HCT116 (cell line): ENCODE measurements around the gene ZSWIM6. TPM values are rescaled to one million over a fixed set of nuclear protein-coding genes. Genes with fewer than 3 reads are reported as not detected.

Experiments
- ATAC-seq: fragments of 200-7000 bp; cut with Tn5 transposase; 2 replicates; pipeline ENCODE4 v1.9.1; 2020; ENCODE audit warnings: mild to moderate bottlenecking, moderate library complexity
- BruUV-seq: library from RNA; stranded (reverse); fragments of 400-500 nt; replicated peaks from 2 replicates; lab custom pipeline; 2021; lab: Mats Ljungman, UMichigan
- CTCF ChIA-PET: fragments of 300-600 bp; sonication (Branson Sonifier 250); formaldehyde crosslinking; loops from one replicate; lab custom pipeline; 2021; ENCODE audit warnings: antibody characterized with exemption; lab: Charles Lee
- POLR2A ChIA-PET: fragments of 300-600, 350-600 bp; sonication (Branson Sonifier 250); formaldehyde crosslinking; loops from one replicate; lab custom pipeline; 2021; ENCODE audit warnings: antibody characterized with exemption; lab: Charles Lee
- RAD21 ChIA-PET, 2 experiments: fragments of 300-600 bp; sonication (Branson Sonifier 250); formaldehyde crosslinking; loops; one replicate each; lab custom pipeline; 2023; ENCODE audit warnings: low total read pairs in 2 of 2; ENCODE audit not compliant: uncharacterized antibody in 2 of 2, unreplicated experiment in 2 of 2, low non-redundant PET in 1 of 2; lab: Charles Lee
- DNase-seq: peaks from one replicate; pipeline ENCODE4 v3.0.0-alpha.2; 2010; ENCODE audit warnings: low read depth, low spot score
- H2AFZ ChIP-seq: fragments of 200-600 bp; shearing (Covaris generic), sonication (generic); 2 replicates; pipeline ENCODE4 v1.6.1; 2017; ENCODE audit warnings: low read depth, mixed run types, mixed read lengths, antibody characterized with exemption, low read length; ENCODE audit not compliant: poor library complexity, severe bottlenecking
- H3K27ac ChIP-seq: 2 replicates; pipeline ENCODE4 v1.5.1; 2012; ENCODE audit warnings: low read depth, low read length
- H3K27me3 ChIP-seq: fragments of 200-600 bp; sonication (generic); 2 replicates; pipeline ENCODE4 v1.6.1; 2016; ENCODE audit warnings: mixed run types, low read length, mixed read lengths; ENCODE audit not compliant: insufficient read depth
- H3K36me3 ChIP-seq, 2 experiments: fragments of 200-500 bp in 1 of 2; fragments of 200-600 bp in 1 of 2; sonication (Bioruptor generic) in 1 of 2; sonication (generic) in 1 of 2; 2 replicates each; pipeline versions ENCODE4 v1.5.1 to v1.6.1; 2014 to 2016; ENCODE audit warnings: low read length in 2 of 2, inconsistent platforms in 1 of 2, mixed read lengths in 1 of 2, mixed run types in 1 of 2; ENCODE audit not compliant: insufficient read depth in 2 of 2, control insufficient read depth in 1 of 2
- H3K4me1 ChIP-seq, 2 experiments: fragments of 200-600 bp in 1 of 2; sonication (generic) in 1 of 2; 2 replicates each; pipeline versions ENCODE4 v1.5.1 to v1.6.1; 2012 to 2017; ENCODE audit warnings: low read length in 2 of 2, inconsistent platforms in 1 of 2, mild to moderate bottlenecking in 1 of 2, mixed read lengths in 1 of 2, mixed run types in 1 of 2, moderate library complexity in 1 of 2; ENCODE audit not compliant: insufficient read depth in 2 of 2, control insufficient read depth in 1 of 2
- H3K4me2 ChIP-seq: fragments of 200-600 bp; sonication (generic); 2 replicates; pipeline ENCODE4 v1.6.1; 2017; ENCODE audit warnings: mixed run types, low read length, mixed read lengths
- H3K4me3 ChIP-seq, 2 experiments: fragments of 200-600 bp in 1 of 2; sonication (generic) in 1 of 2; replicated peaks in 1 of 2; 2 replicates each; pipeline ENCODE4 v1.5.1; 2011 to 2016; ENCODE audit warnings: low read length in 2 of 2, control low read depth in 1 of 2, low read depth in 1 of 2, mild to moderate bottlenecking in 1 of 2, mixed read lengths in 1 of 2, mixed run types in 1 of 2
- H3K79me2 ChIP-seq: fragments of 200-600 bp; sonication (generic); 2 replicates; pipeline ENCODE4 v1.6.1; 2017; ENCODE audit warnings: mild to moderate bottlenecking, mixed run types, low read length, moderate library complexity, mixed read lengths; ENCODE audit not compliant: insufficient read depth
- H3K9ac ChIP-seq: fragments of 200-600 bp; sonication (generic); 2 replicates; pipeline ENCODE4 v1.6.1; 2016; ENCODE audit warnings: low read length, mixed read lengths
- H3K9me2 ChIP-seq: fragments of 200-600 bp; sonication (generic), shearing (Covaris generic); 2 replicates; pipeline ENCODE4 v1.6.1; 2017; ENCODE audit warnings: mixed run types, mild to moderate bottlenecking, moderate library complexity; ENCODE audit not compliant: insufficient read depth
- H3K9me3 ChIP-seq, 2 experiments: fragments of 200-500 bp in 1 of 2; fragments of 200-600 bp in 1 of 2; sonication (Bioruptor generic) in 1 of 2; sonication (generic) in 1 of 2; 2 replicates each; pipeline ENCODE4 v1.6.1; 2014 to 2017; ENCODE audit warnings: low read length in 2 of 2, mixed read lengths in 2 of 2, inconsistent platforms in 1 of 2, low read depth in 1 of 2, mild to moderate bottlenecking in 1 of 2, mixed run types in 1 of 2, moderate library complexity in 1 of 2; ENCODE audit not compliant: control insufficient read depth in 1 of 2, insufficient read depth in 1 of 2
- H4K20me1 ChIP-seq: fragments of 200-600 bp; sonication (generic), shearing (Covaris generic); 2 replicates; pipeline ENCODE4 v1.6.1; 2017; ENCODE audit warnings: mixed run types, mild to moderate bottlenecking, moderate library complexity; ENCODE audit not compliant: insufficient read depth
- CEBPB ChIP-seq: IDR thresholded peaks from 2 replicates; pipeline ENCODE4 v1.6.1; 2012; ENCODE audit warnings: low read depth
- EGR1 ChIP-seq: IDR thresholded peaks from 2 replicates; pipeline ENCODE4 v1.6.1; 2012; ENCODE audit warnings: low read depth
- ELF1 ChIP-seq: IDR thresholded peaks from 2 replicates; pipeline ENCODE4 v1.6.1; 2012; ENCODE audit warnings: low read depth, borderline replicate concordance
- EZH2 ChIP-seq: fragments of 200-600 bp; sonication (generic); IDR thresholded peaks from 2 replicates; pipeline ENCODE4 v1.6.1; 2017; ENCODE audit warnings: antibody characterized with exemption, mixed run types
- EZH2phosphoT487 ChIP-seq: fragments of 200-600 bp; IDR thresholded peaks from 2 replicates; pipeline ENCODE4 v1.6.1; 2018; ENCODE audit warnings: antibody characterized with exemption, borderline replicate concordance
- FOSL1 ChIP-seq: IDR thresholded peaks from 2 replicates; pipeline ENCODE4 v1.6.1; 2012; ENCODE audit warnings: low read depth
- JUND ChIP-seq: IDR thresholded peaks from 2 replicates; pipeline ENCODE4 v1.6.1; 2012
- MAX ChIP-seq: IDR thresholded peaks from 2 replicates; pipeline ENCODE4 v1.6.1; 2012
- POLR2A ChIP-seq: IDR thresholded peaks from 2 replicates; pipeline ENCODE4 v1.7.0; 2011; ENCODE audit warnings: borderline replicate concordance; ENCODE audit not compliant: insufficient read depth, insufficient read length; ENCODE audit errors: extremely low read depth
- POLR2AphosphoS5 ChIP-seq: IDR thresholded peaks from 2 replicates; pipeline ENCODE4 v1.6.1; 2011; ENCODE audit warnings: mild to moderate bottlenecking, low read depth, low read length, moderate library complexity
- SP1 ChIP-seq: IDR thresholded peaks from 2 replicates; pipeline ENCODE4 v1.6.1; 2012; ENCODE audit warnings: low read depth
- SRF ChIP-seq: IDR thresholded peaks from 2 replicates; pipeline ENCODE4 v1.6.1; 2012; ENCODE audit warnings: low read depth
- TCF7L2 ChIP-seq: IDR thresholded peaks from 2 replicates; pipeline ENCODE4 v1.7.0; 2011; ENCODE audit warnings: borderline replicate concordance, inconsistent platforms; ENCODE audit not compliant: insufficient read depth, insufficient read length; ENCODE audit errors: extremely low read depth
- YY1 ChIP-seq: IDR thresholded peaks from 2 replicates; pipeline ENCODE4 v1.6.1; 2011; ENCODE audit warnings: low read length, low read depth, moderate library complexity, mild to moderate bottlenecking; ENCODE audit not compliant: insufficient replicate concordance; ENCODE audit errors: extremely low read depth
- ZFX ChIP-seq: fragments of 450-650 bp; IDR thresholded peaks from 2 replicates; pipeline ENCODE4 v1.6.1; 2017
- ZNF274 ChIP-seq: fragments of 200-500 bp; sonication (Bioruptor generic); IDR thresholded peaks from 2 replicates; pipeline ENCODE4 v1.6.1; 2014; ENCODE audit warnings: mild to moderate bottlenecking, low read depth, low read length, inconsistent platforms
- intact Hi-C: fragments of 100-400 bp; cut with micrococcal nuclease; formaldehyde crosslinking; loops from 2 replicates; pipeline ENCODE4 v1.10.0; 2022
- total RNA-seq: library from RNA; stranded (reverse); gene quantifications from one replicate; pipeline ENCODE4 v1.2.1, GENCODE V29; 2021; ENCODE audit not compliant: unreplicated experiment
- TF ChIP-seq, protein P1 (sequence below), 3 experiments: fragments of 200-600 bp in 1 of 3; sonication (generic) in 1 of 3; IDR thresholded peaks in 2 of 3; conservative IDR thresholded peaks in 1 of 3; 2 replicates each; pipeline ENCODE4 v1.5.1; 2012 to 2017; ENCODE audit warnings: low read depth in 2 of 3, low read length in 2 of 3, antibody characterized with exemption in 1 of 3, borderline replicate concordance in 1 of 3, control low read depth in 1 of 3, mild to moderate bottlenecking in 1 of 3, mixed read lengths in 1 of 3, mixed run types in 1 of 3, moderate library complexity in 1 of 3; ENCODE audit not compliant: insufficient read depth in 1 of 3
- TF ChIP-seq, protein P2 (sequence below): IDR thresholded peaks from 2 replicates; pipeline ENCODE4 v1.6.1; 2012; ENCODE audit warnings: low read depth
- TF ChIP-seq, protein P3 (sequence below): IDR thresholded peaks from 2 replicates; pipeline ENCODE4 v1.6.1; 2012

The ZSWIM6 gene
- total RNA-seq, 1 experiment from 2014 or later = 7.4 TPM

- no peaks in the 10 kb centered on the region for H4K20me1 ChIP-seq
- RAD21 ChIA-PET = no interaction called here
- H3K27me3 ChIP-seq = no peaks in the 10 kb centered on the region
- DNase-seq (no peak), ATAC-seq (no peak)
- no peaks in the 10 kb centered on the region for H3K4me1 ChIP-seq
- H3K27ac ChIP-seq = no peak overlapping the region
- H3K79me2 ChIP-seq = peaks cover 86% of the 10 kb centered on the region
- H3K9me2 ChIP-seq = no peaks in the 10 kb centered on the region
- peaks cover 0 to 9% of the 10 kb centered on the region in 2 experiments; a peak in 2 of 4 replicates for H3K9me3 ChIP-seq
- no peak overlapping the region for H2AFZ ChIP-seq
- POLR2A ChIA-PET = no interaction called here
- CTCF ChIA-PET = no interaction called here
- no TSS peak for BruUV-seq
- no peak overlapping the region for H3K9ac ChIP-seq
- no peak overlapping the region for H3K4me2 ChIP-seq
- no peak overlapping the region for H3K4me3 ChIP-seq
- intact Hi-C loops = no loop called here
- TF ChIP-seq ELF1 (no peak), EZH2phosphoT487 (no peak), ZFX (no peak), POLR2AphosphoS5 (no peak), JUND (no peak), SRF (no peak), YY1 (no peak), FOSL1 (no peak), SP1 (no peak), POLR2A (no peak), CEBPB (no peak), TCF7L2 (no peak), EZH2 (no peak), EGR1 (no peak), MAX (no peak), ZNF274 (no peak)
- TF ChIP-seq, protein P1, sequence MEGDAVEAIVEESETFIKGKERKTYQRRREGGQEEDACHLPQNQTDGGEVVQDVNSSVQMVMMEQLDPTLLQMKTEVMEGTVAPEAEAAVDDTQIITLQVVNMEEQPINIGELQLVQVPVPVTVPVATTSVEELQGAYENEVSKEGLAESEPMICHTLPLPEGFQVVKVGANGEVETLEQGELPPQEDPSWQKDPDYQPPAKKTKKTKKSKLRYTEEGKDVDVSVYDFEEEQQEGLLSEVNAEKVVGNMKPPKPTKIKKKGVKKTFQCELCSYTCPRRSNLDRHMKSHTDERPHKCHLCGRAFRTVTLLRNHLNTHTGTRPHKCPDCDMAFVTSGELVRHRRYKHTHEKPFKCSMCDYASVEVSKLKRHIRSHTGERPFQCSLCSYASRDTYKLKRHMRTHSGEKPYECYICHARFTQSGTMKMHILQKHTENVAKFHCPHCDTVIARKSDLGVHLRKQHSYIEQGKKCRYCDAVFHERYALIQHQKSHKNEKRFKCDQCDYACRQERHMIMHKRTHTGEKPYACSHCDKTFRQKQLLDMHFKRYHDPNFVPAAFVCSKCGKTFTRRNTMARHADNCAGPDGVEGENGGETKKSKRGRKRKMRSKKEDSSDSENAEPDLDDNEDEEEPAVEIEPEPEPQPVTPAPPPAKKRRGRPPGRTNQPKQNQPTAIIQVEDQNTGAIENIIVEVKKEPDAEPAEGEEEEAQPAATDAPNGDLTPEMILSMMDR (IDR thresholded peaks at IDR 0.05 in 2 of 3, conservative IDR thresholded peaks at IDR 0.05 in 1 of 3; ENCODE audit: borderline replicate concordance in 1 of 3, insufficient read depth in 1 of 3, low read depth in 2 of 3, low read length in 2 of 3) = no peak
- TF ChIP-seq, protein P2, sequence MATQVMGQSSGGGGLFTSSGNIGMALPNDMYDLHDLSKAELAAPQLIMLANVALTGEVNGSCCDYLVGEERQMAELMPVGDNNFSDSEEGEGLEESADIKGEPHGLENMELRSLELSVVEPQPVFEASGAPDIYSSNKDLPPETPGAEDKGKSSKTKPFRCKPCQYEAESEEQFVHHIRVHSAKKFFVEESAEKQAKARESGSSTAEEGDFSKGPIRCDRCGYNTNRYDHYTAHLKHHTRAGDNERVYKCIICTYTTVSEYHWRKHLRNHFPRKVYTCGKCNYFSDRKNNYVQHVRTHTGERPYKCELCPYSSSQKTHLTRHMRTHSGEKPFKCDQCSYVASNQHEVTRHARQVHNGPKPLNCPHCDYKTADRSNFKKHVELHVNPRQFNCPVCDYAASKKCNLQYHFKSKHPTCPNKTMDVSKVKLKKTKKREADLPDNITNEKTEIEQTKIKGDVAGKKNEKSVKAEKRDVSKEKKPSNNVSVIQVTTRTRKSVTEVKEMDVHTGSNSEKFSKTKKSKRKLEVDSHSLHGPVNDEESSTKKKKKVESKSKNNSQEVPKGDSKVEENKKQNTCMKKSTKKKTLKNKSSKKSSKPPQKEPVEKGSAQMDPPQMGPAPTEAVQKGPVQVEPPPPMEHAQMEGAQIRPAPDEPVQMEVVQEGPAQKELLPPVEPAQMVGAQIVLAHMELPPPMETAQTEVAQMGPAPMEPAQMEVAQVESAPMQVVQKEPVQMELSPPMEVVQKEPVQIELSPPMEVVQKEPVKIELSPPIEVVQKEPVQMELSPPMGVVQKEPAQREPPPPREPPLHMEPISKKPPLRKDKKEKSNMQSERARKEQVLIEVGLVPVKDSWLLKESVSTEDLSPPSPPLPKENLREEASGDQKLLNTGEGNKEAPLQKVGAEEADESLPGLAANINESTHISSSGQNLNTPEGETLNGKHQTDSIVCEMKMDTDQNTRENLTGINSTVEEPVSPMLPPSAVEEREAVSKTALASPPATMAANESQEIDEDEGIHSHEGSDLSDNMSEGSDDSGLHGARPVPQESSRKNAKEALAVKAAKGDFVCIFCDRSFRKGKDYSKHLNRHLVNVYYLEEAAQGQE = no peak
- TF ChIP-seq, protein P3, sequence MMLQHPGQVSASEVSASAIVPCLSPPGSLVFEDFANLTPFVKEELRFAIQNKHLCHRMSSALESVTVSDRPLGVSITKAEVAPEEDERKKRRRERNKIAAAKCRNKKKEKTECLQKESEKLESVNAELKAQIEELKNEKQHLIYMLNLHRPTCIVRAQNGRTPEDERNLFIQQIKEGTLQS = no peak
- no peaks in the 10 kb centered on the region for H3K36me3 ChIP-seq
Observed at GRCh38 chr5:61352612-61353156, 20.6 kb downstream of the ZSWIM6 start.
